IPS-15b (cell line): ENCODE results near the gene RNU6-7.

Source experiments
- H3K27me3 ChIP-seq: one replicate; pipeline ENCODE4 v1.6.1; 2013; ENCODE audit warnings: low read length; ENCODE audit not compliant: control insufficient read depth, insufficient read depth
- H3K36me3 ChIP-seq: one replicate; pipeline ENCODE4 v1.6.1; 2013; ENCODE audit warnings: low read length; ENCODE audit not compliant: control insufficient read depth, insufficient read depth
- H3K4me1 ChIP-seq: one replicate; pipeline ENCODE4 v1.6.1; 2013; ENCODE audit warnings: mild to moderate bottlenecking, low read length; ENCODE audit not compliant: control insufficient read depth, insufficient read depth
- H3K4me3 ChIP-seq: one replicate; pipeline ENCODE4 v1.5.1; 2013; ENCODE audit warnings: low read depth, low read length
- H3K9ac ChIP-seq: one replicate; pipeline ENCODE4 v1.6.1; 2013; ENCODE audit warnings: low read depth, mild to moderate bottlenecking, low read length
- H3K9me3 ChIP-seq: one replicate; pipeline ENCODE4 v1.6.1; 2013; ENCODE audit warnings: mild to moderate bottlenecking, low read length; ENCODE audit not compliant: control insufficient read depth, insufficient read depth

The RNU6-7 gene

GRCh38 chr14:32192712-32193373, 9.0 kb upstream of the RNU6-7 start:
- H3K9me3 ChIP-seq, result no peaks in the 10 kb centered on the region

GRCh38 chr14:32193532-32193931, 8.3 kb upstream of the RNU6-7 start:
- Histone ChIP-seq H3K4me3 (no peak overlapping the region), H3K27me3 (no peaks in the 10 kb centered on the region), H3K4me1 (no peaks in the 10 kb centered on the region), H3K36me3 (no peaks in the 10 kb centered on the region), H3K9ac (no peak overlapping the region), H3K9me3 (no peaks in the 10 kb centered on the region)

More at GRCh38 chr14:32192712-32193373, 9.0 kb upstream of the RNU6-7 start:
- Histone ChIP-seq H3K9ac (no peak overlapping the region), H3K4me1 (no peaks in the 10 kb centered on the region), H3K4me3 (no peak overlapping the region), H3K27me3 (no peaks in the 10 kb centered on the region), H3K36me3 (no peaks in the 10 kb centered on the region)

GRCh38 chr14:32195636-32196035, 6.2 kb upstream of the RNU6-7 start:
- Histone ChIP-seq H3K27me3 (no peaks in the 10 kb centered on the region), H3K4me1 (no peaks in the 10 kb centered on the region), H3K9ac (no peak overlapping the region), H3K4me3 (no peak overlapping the region), H3K36me3 (no peaks in the 10 kb centered on the region), H3K9me3 (no peaks in the 10 kb centered on the region)

- H3K4me1 ChIP-seq, result no peaks in the 10 kb centered on the region
- H3K9ac ChIP-seq, result no peak overlapping the region
- H3K4me3 ChIP-seq, result no peak overlapping the region
- peaks cover 3% of the 10 kb centered on the region for H3K27me3 ChIP-seq
- H3K9me3 ChIP-seq, result no peaks in the 10 kb centered on the region
- H3K36me3 ChIP-seq, result no peaks in the 10 kb centered on the region
These were observed 3.9 kb upstream of the RNU6-7 start for GRCh38 chr14:32197919-32198318.

- H3K9ac ChIP-seq, result no peak overlapping the region
- H3K9me3 ChIP-seq, result no peaks in the 10 kb centered on the region
- no peaks in the 10 kb centered on the region for H3K36me3 ChIP-seq
- H3K27me3 ChIP-seq, result peaks cover 3% of the 10 kb centered on the region
- peak overlapping the region; percentile 94 for H3K4me3 ChIP-seq
- no peaks in the 10 kb centered on the region for H3K4me1 ChIP-seq
These were observed 1.3 kb upstream of the RNU6-7 start for GRCh38 chr14:32200368-32201192.

- no peaks in the 10 kb centered on the region for H3K4me1 ChIP-seq
- H3K4me3 ChIP-seq, result peak overlapping the region; percentile 94
- H3K9ac ChIP-seq, result peak overlapping the region; percentile 18
- no peaks in the 10 kb centered on the region for H3K36me3 ChIP-seq
- no peaks in the 10 kb centered on the region for H3K9me3 ChIP-seq
- peaks cover 3% of the 10 kb centered on the region for H3K27me3 ChIP-seq
These were observed 541 bp upstream of the RNU6-7 start for GRCh38 chr14:32201193-32201815.

GRCh38 chr14:32202491-32202997, 699 bp downstream of the RNU6-7 start:
- peak overlapping the region; percentile 94 for H3K4me3 ChIP-seq
- no peaks in the 10 kb centered on the region for H3K4me1 ChIP-seq
- no peaks in the 10 kb centered on the region for H3K36me3 ChIP-seq
- H3K9ac ChIP-seq, result no peak overlapping the region
- H3K9me3 ChIP-seq, result no peaks in the 10 kb centered on the region
- peaks cover 3% of the 10 kb centered on the region for H3K27me3 ChIP-seq

- H3K9me3 ChIP-seq, result no peaks in the 10 kb centered on the region
- H3K4me3 ChIP-seq, result peak within 1 kb of the TSS; percentile 94
- H3K27me3 ChIP-seq, result peaks cover 3% of the 10 kb centered on the region
- no peaks in the 10 kb centered on the region for H3K36me3 ChIP-seq
- H3K4me1 ChIP-seq, result no peaks in the 10 kb centered on the region
- H3K9ac ChIP-seq, result peak within 1 kb of the TSS; percentile 92
These were observed 1.4 kb downstream of the RNU6-7 start, which contains the start of gene RNU6-8 for GRCh38 chr14:32202998-32203882. Gene RNU6-8 (minus strand): TSS chr14:32203269.

- Histone ChIP-seq H3K27me3 (peaks cover 3% of the 10 kb centered on the region), H3K4me1 (no peaks in the 10 kb centered on the region), H3K4me3 (peak overlapping the region; percentile 94), H3K9me3 (no peaks in the 10 kb centered on the region), H3K36me3 (no peaks in the 10 kb centered on the region), H3K9ac (peak overlapping the region; percentile 38)
These were observed 2.1 kb downstream of the RNU6-7 start for GRCh38 chr14:32203928-32204357.

- Histone ChIP-seq H3K36me3 (no peaks in the 10 kb centered on the region), H3K9me3 (no peaks in the 10 kb centered on the region), H3K27me3 (peaks cover 3% of the 10 kb centered on the region), H3K9ac (no peak overlapping the region), H3K4me1 (no peaks in the 10 kb centered on the region), H3K4me3 (no peak overlapping the region)
These were observed 3.7 kb downstream of the RNU6-7 start for GRCh38 chr14:32205554-32205953.

- no peak overlapping the region for H3K9ac ChIP-seq
- peaks cover 3% of the 10 kb centered on the region for H3K27me3 ChIP-seq
- no peak overlapping the region for H3K4me3 ChIP-seq
- no peaks in the 10 kb centered on the region for H3K4me1 ChIP-seq
- H3K9me3 ChIP-seq, result no peaks in the 10 kb centered on the region
- H3K36me3 ChIP-seq, result no peaks in the 10 kb centered on the region
These were observed 4.1 kb downstream of the RNU6-7 start for GRCh38 chr14:32205984-32206383.
